GM19395 (cell line): Measurements from ENCODE around the gene PPP1R7.

Experiments used
- ATAC-seq: cut with Tn5 transposase; IDR thresholded peaks from one replicate; pipeline ENCODE4 v1.9.1; 2021; ENCODE audit warnings: mild to moderate bottlenecking, moderate library complexity; ENCODE audit not compliant: unreplicated experiment

The PPP1R7 gene

GRCh38 chr2:241227594-241227993 is 77.3 kb downstream of the PPP1R7 start:
- no peak for ATAC-seq

GRCh38 chr2:241228081-241228859 is 78.0 kb downstream of the PPP1R7 start:
- ATAC-seq: no peak

GRCh38 chr2:241228860-241229516 is 78.7 kb downstream of the PPP1R7 start:
- no peak for ATAC-seq

GRCh38 chr2:241229563-241230401 is 79.5 kb downstream of the PPP1R7 start:
- ATAC-seq: no peak

GRCh38 chr2:241230435-241230834 is 80.2 kb downstream of the PPP1R7 start:
- no peak for ATAC-seq

GRCh38 chr2:241232736-241233575 is 82.7 kb downstream of the PPP1R7 start:
- no peak for ATAC-seq
